Measurements from ENCODE around the gene SPACA6.

DNA sequence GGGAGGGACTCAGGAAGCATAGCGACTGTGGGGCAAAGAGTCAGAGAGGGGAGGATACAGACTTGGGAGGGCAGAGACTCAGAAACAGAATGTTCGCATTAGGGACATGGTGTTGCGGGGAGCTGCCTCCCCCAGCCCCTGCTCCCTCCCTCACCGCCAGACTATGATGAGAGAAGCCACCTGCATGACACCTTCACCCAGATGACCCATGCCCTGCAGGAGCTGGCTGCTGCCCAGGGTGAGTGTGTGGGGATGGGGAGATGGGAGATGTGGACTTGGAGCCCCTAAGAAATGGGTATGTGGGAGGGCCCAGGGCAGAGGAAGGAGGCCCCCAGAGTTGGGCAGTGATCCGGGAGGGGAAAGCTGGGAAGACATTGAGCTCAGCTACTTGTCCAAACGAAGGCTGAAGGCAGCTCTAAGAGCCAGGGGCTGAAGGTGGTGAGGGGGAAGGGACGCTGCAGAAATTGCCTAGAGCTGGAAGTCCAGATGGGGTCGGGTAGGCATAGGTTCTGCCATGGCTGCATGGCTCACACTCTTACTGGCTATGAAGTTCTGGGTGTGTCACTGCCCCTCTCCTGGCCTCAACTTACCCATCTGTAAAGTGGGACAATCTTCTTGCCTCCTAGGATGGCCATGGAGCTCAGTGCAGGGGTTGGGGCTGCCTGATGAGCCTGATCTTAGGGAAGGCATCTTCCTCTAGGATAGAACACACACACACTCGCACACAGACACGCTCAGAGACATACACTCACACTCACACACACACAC, 1.4 kb downstream of the SPACA6 start:
- TF ChIP-seq, protein P1, sequence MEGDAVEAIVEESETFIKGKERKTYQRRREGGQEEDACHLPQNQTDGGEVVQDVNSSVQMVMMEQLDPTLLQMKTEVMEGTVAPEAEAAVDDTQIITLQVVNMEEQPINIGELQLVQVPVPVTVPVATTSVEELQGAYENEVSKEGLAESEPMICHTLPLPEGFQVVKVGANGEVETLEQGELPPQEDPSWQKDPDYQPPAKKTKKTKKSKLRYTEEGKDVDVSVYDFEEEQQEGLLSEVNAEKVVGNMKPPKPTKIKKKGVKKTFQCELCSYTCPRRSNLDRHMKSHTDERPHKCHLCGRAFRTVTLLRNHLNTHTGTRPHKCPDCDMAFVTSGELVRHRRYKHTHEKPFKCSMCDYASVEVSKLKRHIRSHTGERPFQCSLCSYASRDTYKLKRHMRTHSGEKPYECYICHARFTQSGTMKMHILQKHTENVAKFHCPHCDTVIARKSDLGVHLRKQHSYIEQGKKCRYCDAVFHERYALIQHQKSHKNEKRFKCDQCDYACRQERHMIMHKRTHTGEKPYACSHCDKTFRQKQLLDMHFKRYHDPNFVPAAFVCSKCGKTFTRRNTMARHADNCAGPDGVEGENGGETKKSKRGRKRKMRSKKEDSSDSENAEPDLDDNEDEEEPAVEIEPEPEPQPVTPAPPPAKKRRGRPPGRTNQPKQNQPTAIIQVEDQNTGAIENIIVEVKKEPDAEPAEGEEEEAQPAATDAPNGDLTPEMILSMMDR (conservative IDR thresholded peaks at IDR 0.05; ENCODE audit: low read length): no peak
- TF ChIP-seq EZH2phosphoT487 (IDR thresholded peaks at IDR 0.05; ENCODE audit: borderline replicate concordance, low read depth, low read length): no peak

Measured in OCI-LY7 (cell line).